ENCODE data around the gene MEX3C. TPM values are rescaled to one million over a fixed set of nuclear protein-coding genes. Genes with fewer than 3 reads are reported as not detected.

MEX3C gene
- total and polyA plus RNA-seq, 2 of the 4 experiments (the other 2 are of a cell fraction): 26.0 to 50.9 TPM

DNA sequence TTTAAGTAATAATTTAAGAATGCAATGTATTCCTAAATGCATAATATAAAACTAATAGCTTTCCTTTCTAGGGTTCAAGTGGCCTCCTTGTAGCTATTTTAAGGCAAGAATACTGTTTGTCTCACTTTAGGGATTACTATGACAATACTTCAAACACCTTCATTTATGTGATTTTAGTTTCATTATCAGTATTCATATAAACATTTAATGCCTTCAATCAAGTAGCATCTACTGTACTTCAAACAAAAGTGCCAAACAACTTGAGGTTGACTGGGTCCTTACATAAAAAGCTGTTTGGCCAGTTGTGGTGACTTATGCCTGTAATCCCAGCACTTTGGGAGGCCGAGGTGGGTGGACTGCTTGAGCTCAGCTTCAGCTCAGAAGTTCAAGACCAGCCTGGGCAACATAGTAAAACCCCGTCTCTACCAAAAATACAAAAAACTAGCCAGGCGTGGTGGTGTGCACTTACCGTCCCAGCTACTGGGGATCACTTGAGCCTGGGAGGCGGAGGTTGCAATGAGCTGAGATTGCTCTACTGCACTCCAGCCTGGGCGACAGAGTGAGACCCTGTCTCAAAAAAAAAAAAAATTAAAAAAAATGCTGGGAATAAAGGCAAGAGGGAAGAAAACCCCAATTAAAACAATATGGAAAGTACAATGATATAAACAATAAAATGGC is 9.3 kb downstream of the MEX3C start:
- H2AK9ac ChIP-seq (replicated peaks; ENCODE audit: low read depth, low read length, poor library complexity): no peak overlapping the region
- no peak overlapping the region for H3K4me2 ChIP-seq (ENCODE audit: low read depth, low read length)
- peaks cover 1% of the 10 kb centered on the region for H3K36me3 ChIP-seq (ENCODE audit: control insufficient read depth, insufficient read depth, low read length)
- H3K79me1 ChIP-seq (ENCODE audit: low read depth in 1 of 2, low read length in 2 of 2): peaks cover 7 to 63% of the 10 kb centered on the region in 2 experiments; a peak in 3 of 4 replicates
- no peak overlapping the region for H3K4me3 ChIP-seq (ENCODE audit: insufficient read depth, low read depth, low read length)
- H2BK120ac ChIP-seq (ENCODE audit: low read depth, low read length): no peak overlapping the region
- dilution Hi-C loops (cut with HindIII; ENCODE audit: low sequenced_read_pairs, unreplicated experiment): no loop called here
- H3K9me1 ChIP-seq (ENCODE audit: insufficient read depth, low read length): peaks cover 19% of the 10 kb centered on the region
- no peak overlapping the region for H3K23ac ChIP-seq (ENCODE audit: low read depth, low read length)
- H2AFZ ChIP-seq (replicated peaks; ENCODE audit: low read length, poor library complexity): no peak overlapping the region
- no peaks in the 10 kb centered on the region for H3K9me3 ChIP-seq (ENCODE audit: control insufficient read depth, insufficient read depth, low read length)
- no peak overlapping the region for H3K14ac ChIP-seq (replicated peaks; ENCODE audit: low read depth, low read length)
- no peak overlapping the region for H3K9ac ChIP-seq (ENCODE audit: low read depth, low read length)
- H4K8ac ChIP-seq (ENCODE audit: low read depth in 2 of 2, low read length in 2 of 2): no peak overlapping the region
- TF ChIP-seq CTCF (conservative IDR thresholded peaks at IDR 0.05; ENCODE audit: low read depth, low read length) (no peak), MXI1 (IDR thresholded peaks at IDR 0.05; ENCODE audit: borderline replicate concordance, low read depth, low read length) (no peak)
- H3K18ac ChIP-seq (ENCODE audit: low read depth, low read length): no peak overlapping the region
- intact Hi-C loops (cut with micrococcal nuclease): no loop called here
- no peak overlapping the region for H2AK5ac ChIP-seq (ENCODE audit: low read depth, low read length)
- H4K5ac ChIP-seq (ENCODE audit: low read depth, low read length): no peak overlapping the region
- no peaks in the 10 kb centered on the region for H3K27me3 ChIP-seq (ENCODE audit: control insufficient read depth, insufficient read depth, low read length)
- peaks cover 7% of the 10 kb centered on the region for H3K4me1 ChIP-seq (ENCODE audit: control insufficient read depth, insufficient read depth, low read length)
- no peak for DNase-seq
- H4K20me1 ChIP-seq (ENCODE audit: insufficient read depth, low read length): peaks cover 85% of the 10 kb centered on the region
- 80% methylated on average over 1 of the region's 6 CpGs; no CpG with 5 or more reads in 1 of the 2 experiments for WGBS, 2 experiments (ENCODE audit: extremely low coverage in 2 of 2, insufficient read length in 1 of 2)
- ATAC-seq (ENCODE audit: low read depth): no peak
- H4K91ac ChIP-seq (ENCODE audit: insufficient read depth, low read depth, low read length): no peak overlapping the region
- no peak overlapping the region for H2BK5ac ChIP-seq (ENCODE audit: low read depth, low read length, poor library complexity, severe bottlenecking)
- H3K56ac ChIP-seq (ENCODE audit: extremely low read depth, insufficient read depth, low read length): no peak overlapping the region
- no TSS peak for BruUV-seq (replicated peaks)
- H2BK20ac ChIP-seq (ENCODE audit: low read depth, low read length): no peak overlapping the region
- ChIA-PET POLR2A (ENCODE audit: unreplicated experiment) (no interaction called here), CTCF (interaction anchor here (0.5 to 1.1 kb wide), 2 partner anchors 11 to 244 kb away, joined by 4 to 6 read pairs; no protein-coding TSS in a partner anchor)
- H2BK15ac ChIP-seq (ENCODE audit: low read depth, low read length): no peak overlapping the region
- in situ Hi-C loops (cut with MboI; ENCODE audit: low sequenced_read_pairs): no loop called here
- no peak overlapping the region for H3K27ac ChIP-seq (ENCODE audit: insufficient read depth, low read length)
- no peak overlapping the region for H3K4ac ChIP-seq (ENCODE audit: low read depth, low read length)
